Activated T-helper 1 cell treated with Interleukin-2 at 50 U/mL for 16 hours (primary cell): ENCODE data around the gene NXN.

ENCODE experiments used
- DNase-seq: peaks from one replicate; pipeline ENCODE4 v3.0.0-alpha.2; 2020; ENCODE audit warnings: low read depth

The NXN gene

GRCh38 chr17:979539-980405 is at the start of gene NXN:
Gene NXN, minus strand, starts transcription at chr17:979776.
- DNase-seq: peak; percentile 88

GRCh38 chr17:1027044-1027443 is 47.5 kb upstream of the NXN start:
- DNase-seq: no peak

GRCh38 chr17:1026599-1026975 is 47.0 kb upstream of the NXN start:
- DNase-seq: no peak

- DNase-seq: no peak
Observed at GRCh38 chr17:1025733-1026598, 46.4 kb upstream of the NXN start.

DNA sequence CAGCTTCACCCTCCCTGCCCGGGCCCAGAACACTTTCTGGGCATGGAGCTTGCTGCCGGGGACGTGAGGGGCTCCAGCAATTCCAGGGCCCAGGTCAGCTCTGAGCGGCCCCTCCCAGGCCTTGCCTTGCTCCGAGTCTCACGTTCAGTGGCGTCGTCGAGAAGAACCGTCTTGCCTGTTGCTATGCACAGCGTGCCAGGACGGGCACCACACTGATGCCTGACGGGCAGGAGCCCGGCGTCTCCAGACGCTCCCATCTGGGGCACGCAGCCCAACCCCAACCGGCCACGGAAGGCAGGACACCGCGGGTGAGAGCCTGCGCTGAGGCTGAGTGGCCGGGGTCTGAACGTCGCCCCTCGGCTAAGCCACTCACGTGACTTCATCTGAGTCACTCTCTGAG is 44.5 kb upstream of the NXN start:
- DNase-seq: no peak

GRCh38 chr17:1022278-1023024 is 42.9 kb upstream of the NXN start:
- no peak for DNase-seq

DNA sequence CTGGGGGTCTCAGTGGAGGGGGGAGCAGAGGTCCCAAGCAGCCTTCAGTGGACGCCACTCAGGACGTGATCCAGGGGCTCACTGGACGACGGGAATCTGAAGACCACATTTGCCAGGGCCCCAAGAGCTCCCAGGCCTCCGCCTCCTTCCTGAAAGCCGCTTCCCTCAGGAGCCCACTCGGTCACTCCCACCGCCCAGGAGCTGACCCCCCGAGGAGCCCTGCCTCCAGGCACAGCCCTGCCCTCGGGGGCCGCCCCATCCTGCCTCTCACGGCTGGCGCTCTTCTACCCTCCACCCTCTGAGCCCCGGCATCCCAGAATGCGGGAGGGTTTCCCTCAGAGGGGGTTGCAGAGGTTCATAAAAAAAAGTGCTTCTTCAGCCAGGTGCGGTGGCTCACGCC is 41.6 kb upstream of the NXN start:
- DNase-seq: no peak

- DNase-seq: no peak
Observed at GRCh38 chr17:1019451-1019850, 39.9 kb upstream of the NXN start.

- DNase-seq: no peak
Observed at GRCh38 chr17:1018547-1018946, 39.0 kb upstream of the NXN start.

- DNase-seq: no peak
Observed at GRCh38 chr17:1013729-1014090, 34.1 kb upstream of the NXN start.

DNA sequence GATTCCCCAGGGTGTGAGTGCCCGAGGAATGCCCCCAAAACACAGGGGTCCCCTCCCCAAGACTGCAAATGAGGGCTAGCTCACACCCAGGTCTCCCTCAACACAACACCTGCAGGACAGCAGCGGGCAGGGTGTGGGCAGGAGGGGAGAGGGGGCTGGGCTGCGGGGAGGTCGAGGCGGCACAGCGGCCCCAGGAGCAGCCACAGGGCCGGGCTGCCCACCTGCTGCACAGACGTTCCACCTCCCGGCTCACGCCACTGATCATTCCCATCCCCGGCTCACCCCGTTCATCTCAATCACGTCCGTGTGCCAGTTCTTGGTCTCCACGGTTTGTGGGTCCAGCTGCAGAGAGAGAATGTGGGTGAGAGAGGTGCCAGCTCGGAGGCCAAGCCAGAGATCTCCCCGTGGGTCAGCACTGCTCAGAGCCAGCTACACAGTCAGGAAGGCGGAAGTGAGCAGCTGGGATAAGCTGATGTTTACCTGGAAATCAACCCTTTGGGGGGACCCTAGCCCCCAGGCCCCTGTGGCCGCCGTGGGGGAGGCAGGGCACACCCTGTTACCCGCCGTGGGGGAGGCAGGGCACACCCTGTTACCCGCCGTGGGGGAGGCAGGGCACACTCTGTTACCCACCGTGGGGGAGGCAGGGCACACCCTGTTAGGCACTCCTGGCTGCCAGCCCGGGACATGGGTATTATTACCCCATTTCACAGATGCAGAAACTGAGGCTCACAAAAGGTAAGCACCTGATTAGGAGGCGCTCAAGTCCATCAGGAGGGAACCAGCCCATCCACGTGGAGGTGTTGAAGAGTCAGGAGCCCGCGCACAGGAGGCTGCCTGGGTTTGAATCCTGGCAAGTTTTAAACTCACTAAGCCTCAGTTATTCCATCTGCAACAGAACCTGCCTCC is 33.5 kb upstream of the NXN start:
- DNase-seq: no peak

- no peak for DNase-seq
Observed at GRCh38 chr17:1011760-1012735, 32.5 kb upstream of the NXN start.

DNA sequence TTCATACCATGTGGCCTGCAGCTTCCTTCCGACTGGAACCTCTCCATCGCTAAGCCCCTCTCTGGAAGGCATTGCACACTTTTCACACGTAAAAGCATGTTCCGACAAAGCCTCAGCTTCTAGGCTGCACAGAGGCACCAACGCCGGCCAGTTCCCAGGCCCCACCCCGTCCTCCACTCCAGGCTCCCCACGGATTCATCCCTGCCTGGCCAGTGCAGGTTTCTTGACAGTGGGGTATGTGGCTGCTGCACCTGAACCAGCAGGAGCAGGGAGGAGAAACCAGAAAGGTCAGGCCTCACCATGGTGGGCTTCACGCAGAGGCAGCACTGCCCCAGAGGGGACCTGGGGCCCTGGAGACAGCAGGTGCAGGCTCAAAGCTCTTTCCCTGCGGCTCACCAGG is 31.6 kb upstream of the NXN start:
- DNase-seq: no peak

GRCh38 chr17:1010586-1010985 is 31.0 kb upstream of the NXN start:
- no peak for DNase-seq

- DNase-seq: no peak
Observed at GRCh38 chr17:1010086-1010450, 30.5 kb upstream of the NXN start.

DNA sequence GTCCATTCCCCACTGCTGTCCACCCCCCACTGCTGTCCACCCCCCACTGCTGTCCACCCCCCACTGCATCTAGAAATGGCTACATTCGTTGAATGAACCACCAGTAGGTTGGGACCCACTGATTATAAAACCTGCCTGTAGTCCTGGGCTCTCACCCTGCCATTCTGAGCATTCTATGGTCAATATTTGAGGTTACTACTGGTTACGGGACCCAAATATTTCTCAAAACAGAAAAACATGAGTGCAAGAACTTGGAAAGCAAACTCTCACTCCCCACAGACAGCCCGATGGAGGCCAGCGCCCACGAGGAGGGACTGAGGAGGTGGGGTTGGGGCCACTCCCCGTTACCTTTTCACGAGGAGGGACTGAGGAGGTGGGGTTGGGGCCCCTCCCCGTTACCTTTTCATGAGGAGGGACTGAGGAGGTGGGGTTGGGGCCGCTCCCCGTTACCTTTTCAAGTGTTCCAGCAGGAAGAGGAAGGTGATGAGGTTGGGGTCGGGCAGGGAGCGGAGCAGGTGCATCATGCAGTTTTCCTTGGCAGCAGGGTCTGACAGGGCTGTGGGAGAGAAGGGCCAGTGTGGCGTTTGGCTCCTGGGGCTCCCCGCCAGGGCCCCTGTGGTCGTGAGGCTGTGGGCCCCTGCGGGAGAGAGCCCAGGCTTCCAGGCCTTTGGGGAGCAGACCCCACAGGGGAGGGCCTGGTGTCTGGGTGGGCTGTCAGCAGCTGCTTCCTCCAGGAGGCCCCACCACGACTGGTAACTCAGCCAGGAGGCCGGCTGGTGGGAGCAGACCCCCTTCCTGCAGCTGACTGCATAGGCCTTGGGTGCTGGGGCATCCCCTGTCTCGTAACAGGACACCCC is 29.9 kb upstream of the NXN start:
- DNase-seq: no peak

GRCh38 chr17:1008008-1008761 is 28.6 kb upstream of the NXN start:
- no peak for DNase-seq

DNA sequence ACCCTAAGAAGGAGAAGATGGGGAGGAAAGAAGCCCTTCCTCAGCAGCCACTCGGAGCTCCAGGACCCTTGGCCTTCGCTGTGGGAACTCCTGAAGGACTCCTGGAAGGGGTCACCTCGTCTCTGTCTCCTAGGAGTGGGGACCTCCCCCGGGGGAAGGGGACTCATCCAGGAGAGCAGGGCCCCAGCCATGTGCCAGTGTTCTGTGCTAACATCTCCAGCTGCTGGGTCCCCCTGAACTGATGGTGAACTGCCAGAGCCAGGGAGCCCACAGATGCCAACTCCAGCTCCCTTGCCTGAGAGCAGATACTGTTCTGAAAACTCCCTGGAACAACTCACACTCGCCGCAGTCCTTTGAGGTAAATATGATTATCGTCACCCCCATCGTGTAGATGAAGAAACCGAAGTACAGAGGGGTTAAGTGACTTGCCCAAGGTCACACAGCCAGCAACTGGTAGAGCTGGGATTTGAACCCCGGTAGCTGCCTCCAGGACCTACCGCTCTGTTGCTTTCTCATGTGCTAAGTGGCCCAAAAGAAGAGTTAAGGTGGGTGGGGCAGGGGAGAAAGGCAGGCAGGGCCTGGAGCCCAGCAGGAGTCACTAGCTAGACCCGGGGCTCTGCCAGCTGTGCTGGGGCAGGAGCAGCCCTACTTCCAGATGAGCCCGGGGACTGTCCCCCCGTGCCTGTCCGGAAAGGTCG is 27.9 kb upstream of the NXN start:
- DNase-seq: no peak
